HG03066 (cell line): Measurements from ENCODE around the gene RBM10.

Source experiments
- ATAC-seq: cut with Tn5 transposase; IDR thresholded peaks from one replicate; pipeline ENCODE4 v1.9.1; 2021; ENCODE audit warnings: low read depth; ENCODE audit not compliant: unreplicated experiment

RBM10 gene

DNA sequence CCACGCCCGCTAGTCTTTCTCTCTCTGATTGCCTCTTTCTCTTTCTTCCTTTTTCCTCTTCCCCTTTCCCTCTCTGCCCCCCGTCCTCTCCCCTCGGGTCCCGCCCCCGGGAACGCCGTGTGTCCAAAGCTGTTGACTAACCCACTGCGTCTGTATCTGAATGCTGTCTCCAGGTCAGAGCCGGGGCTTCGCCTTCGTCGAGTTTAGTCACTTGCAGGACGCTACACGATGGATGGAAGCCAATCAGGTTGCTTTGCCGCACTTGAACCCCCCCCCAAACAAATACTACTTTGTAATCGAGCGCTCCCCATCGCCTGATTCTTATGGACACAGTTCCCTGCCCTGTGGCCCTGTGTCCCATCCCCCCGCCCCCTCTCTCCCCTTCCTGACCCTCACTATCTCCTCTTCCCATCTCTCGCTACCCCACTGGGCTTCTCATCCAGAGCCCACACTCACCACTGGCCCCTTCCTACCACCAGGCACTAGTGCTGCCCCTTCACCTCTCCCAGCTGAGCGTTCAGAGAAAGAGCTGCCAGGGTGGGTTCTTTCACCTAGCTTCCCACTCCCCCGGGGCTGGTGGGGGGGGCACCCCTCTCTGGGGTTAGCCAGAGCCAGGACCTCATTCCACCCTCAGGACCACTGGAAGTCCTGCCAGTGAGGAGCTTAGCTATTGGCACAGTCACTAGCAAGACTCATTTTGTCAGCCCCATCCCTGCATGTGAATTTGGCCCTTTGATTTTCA, 30.0 kb downstream of the RBM10 start:
- no peak for ATAC-seq

- no peak for ATAC-seq
Measured at GRCh38 chrX:47175588-47175980, 30.6 kb downstream of the RBM10 start.

GRCh38 chrX:47176101-47176740, 31.2 kb downstream of the RBM10 start:
- ATAC-seq, result no peak

DNA sequence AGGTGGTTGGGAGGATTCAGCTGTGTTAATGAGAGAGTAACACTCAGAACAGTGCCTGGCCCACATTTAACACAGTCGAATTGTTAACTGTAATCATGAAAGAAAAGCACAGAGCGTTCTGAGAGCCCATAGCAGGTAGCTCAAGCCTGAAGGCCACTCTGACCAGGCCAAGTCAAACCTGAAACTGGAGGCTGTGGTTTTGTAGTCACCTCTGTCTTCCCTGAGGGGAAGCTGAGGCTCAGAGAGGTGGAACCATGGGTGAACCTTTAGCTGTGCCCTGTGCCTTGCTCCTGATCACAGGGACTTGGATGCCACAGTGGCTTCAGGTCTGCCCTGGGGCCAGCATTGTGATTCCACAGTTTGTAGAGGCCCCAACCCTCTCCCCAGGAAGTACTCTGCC, 32.1 kb downstream of the RBM10 start:
- no peak for ATAC-seq

- no peak for ATAC-seq
Measured at GRCh38 chrX:47178337-47178736, 33.3 kb downstream of the RBM10 start.

GRCh38 chrX:47179221-47179927, 34.4 kb downstream of the RBM10 start:
- ATAC-seq, result no peak

DNA sequence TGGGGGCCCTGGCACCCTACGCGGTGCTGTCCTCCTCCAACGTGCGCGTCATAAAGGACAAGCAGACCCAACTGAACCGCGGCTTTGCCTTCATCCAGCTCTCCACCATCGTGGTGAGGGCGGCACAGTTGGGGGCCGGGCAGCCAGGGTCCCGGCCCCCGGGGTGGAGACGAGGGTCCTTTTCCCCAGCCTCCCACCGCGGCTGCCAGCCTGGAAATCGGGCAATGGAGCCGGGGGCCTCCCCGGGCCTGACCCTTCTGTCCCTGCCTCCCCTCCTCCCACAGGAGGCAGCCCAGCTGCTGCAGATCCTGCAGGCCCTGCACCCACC, 34.9 kb downstream of the RBM10 start:
- no peak for ATAC-seq

DNA sequence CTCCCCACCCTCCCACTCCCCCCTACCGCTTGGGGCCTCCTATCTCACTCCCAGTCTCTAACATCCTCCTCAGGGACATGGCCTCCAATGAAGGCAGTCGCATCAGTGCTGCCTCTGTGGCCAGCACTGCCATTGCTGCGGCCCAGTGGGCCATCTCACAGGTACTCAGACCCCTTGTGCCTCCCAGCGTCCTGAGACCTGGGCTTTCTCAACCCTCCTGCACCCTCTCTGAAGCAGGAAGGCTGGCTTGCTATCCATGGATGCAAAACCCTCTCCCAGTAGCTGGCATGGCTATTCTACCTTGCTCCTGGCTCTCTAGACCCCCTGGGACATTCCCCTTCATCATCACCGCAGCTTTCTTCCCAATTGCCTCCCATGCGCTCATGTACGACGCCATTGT, 35.3 kb downstream of the RBM10 start:
- no peak for ATAC-seq

- no peak for ATAC-seq
Measured at GRCh38 chrX:47181301-47181700, 36.3 kb downstream of the RBM10 start.

DNA sequence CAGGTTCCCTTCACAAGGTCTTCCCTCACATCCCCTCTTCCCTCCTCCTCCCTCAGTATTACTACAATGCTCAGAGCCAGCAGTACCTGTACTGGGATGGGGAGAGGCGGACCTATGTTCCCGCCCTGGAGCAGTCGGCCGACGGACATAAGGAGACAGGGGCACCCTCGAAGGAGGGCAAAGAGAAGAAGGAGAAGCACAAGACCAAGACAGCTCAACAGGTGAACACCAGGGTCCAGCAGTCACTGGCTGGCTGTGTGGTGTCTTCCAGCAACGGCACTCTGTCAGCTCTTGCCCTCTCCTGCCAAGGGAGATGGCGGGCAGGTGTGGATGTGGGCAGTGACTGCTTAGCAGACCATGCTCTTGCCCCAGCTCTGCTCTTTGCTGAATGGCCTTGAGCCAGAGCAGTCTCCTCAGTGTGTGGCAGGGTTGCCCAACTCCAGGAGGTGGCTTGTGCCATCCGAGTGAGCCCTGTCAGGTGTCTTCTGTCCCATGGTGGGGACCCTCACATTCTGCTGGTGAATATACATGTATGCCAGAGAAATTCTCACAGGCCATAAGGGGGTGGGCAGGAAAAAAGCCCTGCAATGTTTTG, 37.2 kb downstream of the RBM10 start:
- ATAC-seq, result no peak

- ATAC-seq, result no peak
Measured at GRCh38 chrX:47184486-47184885, 39.5 kb downstream of the RBM10 start.

- ATAC-seq, result no peak
Measured at GRCh38 chrX:47185241-47185640, 40.2 kb downstream of the RBM10 start.

DNA sequence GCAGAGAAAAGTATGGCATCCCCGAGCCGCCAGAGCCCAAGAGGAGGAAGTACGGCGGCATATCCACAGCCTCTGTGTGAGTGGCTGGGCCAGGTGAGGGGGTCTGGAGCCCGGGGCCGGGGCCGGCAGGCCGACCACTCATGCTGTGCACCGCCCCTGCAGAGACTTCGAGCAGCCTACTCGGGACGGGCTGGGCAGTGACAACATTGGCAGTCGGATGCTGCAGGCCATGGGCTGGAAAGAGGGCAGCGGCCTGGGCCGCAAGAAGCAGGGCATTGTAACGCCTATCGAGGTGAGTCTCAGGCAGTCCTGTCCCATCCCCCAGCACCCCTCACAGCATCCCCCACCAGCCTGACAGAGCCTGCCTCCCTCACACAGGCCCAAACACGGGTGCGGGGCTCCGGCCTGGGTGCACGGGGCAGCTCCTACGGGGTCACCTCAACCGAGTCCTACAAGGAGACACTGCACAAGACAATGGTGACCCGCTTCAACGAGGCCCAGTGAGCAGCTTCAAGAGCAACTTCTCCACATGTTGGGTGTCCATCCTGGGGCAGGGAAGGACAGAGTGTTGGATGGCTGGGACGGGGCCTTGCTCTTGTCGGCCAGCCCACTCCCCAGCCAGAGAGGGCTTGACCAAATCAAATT, 41.2 kb downstream of the RBM10 start:
- no peak for ATAC-seq

DNA sequence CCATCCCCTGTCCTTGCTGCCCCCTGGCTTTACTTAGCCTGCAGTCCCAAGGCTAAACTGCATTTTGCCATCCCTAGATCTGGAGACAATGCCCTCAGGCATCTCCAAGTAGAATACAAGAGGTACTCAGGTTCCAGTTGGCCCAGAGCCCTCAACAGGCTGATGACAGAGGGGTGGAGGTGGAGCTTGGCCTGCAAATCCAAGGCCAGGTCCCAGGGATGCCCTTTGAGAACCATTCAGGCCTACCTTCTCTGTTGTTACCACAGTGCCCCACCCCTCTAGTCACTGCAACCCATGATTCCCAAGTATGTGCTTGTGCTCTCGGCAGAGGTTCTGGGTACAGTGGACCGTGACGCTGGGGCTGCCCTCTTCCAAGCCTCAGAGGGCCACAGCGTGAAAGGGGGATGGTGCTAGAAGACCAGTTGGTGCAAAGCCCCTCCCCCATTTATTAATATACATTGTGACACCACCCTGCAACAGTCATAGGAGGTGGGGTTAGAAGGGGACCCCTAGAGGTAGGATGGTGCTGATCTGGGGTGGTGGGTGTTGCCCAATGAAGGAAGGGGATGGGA, 42.2 kb downstream of the RBM10 start:
- no peak for ATAC-seq

- ATAC-seq, result no peak
Measured at GRCh38 chrX:47189906-47190305, 44.9 kb downstream of the RBM10 start.

- peak; percentile 61 for ATAC-seq
Measured at GRCh38 chrX:47190445-47191269, 45.6 kb downstream of the RBM10 start.

DNA sequence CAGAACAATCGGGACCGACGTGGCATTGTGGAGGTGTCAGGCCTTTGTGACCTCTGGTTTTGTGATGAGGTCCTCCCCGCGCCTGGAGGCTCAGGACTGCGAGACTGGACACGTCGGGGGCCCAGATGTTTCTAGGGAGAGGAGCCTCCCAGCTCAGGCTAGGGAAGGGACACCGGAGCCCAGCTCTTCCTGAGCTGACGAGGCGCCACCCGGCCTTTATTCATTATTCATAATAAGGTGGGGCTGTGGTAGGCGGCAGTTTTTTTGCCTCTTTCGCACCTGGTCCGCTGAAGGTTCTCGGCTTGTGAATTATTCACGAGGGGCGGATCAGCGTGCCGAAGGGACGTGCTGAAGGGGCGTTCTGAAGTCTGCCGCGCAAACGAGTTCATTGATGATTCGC, 46.3 kb downstream of the RBM10 start:
- no peak for ATAC-seq

- no peak for ATAC-seq
Measured at GRCh38 chrX:47191806-47192401, 46.9 kb downstream of the RBM10 start.

DNA sequence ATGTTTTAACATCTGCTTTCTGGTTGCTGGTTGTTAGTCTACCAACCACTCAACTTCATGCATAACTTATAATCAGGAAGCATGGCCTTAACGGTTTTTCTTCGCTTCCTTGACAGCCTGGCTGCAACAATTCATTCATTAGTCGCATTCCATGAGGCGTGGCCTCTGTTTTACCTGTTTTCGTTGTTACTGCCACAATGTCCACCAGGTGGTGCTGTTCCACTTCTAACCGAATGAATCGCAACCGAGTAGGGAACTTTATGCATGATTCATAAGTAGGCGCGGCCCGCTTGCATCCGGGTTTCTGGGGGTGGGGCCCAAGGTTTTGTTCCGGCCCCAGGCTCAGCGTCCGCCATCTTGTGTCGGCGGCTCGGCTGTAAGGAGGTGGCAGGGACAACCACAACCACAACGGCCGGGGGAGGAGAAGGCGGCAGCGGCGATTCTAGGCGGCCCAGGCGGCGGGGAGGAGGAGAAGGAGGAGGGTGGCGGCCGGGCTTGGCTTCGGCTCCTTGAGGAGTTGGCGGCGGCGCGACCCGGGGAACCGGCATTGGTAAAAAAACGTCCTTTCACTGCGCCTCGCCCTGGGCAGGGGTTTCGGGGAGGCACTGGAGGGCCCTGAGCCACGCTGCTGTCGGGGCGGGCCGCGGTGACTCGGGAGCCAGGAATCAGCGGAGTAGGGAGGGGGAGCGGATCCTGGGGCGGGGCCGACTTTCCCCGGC, 48.6 kb downstream of the RBM10 start, which contains the start of gene UBA1:
TSS of gene UBA1 (plus strand) at position 355 of the 719 bp plus-strand sequence. CDS start 4,974 bp downstream, outside the sequence.
- ATAC-seq, result peak; percentile 57
